Measurements from ENCODE around the gene CRKL.

The CRKL gene

DNA sequence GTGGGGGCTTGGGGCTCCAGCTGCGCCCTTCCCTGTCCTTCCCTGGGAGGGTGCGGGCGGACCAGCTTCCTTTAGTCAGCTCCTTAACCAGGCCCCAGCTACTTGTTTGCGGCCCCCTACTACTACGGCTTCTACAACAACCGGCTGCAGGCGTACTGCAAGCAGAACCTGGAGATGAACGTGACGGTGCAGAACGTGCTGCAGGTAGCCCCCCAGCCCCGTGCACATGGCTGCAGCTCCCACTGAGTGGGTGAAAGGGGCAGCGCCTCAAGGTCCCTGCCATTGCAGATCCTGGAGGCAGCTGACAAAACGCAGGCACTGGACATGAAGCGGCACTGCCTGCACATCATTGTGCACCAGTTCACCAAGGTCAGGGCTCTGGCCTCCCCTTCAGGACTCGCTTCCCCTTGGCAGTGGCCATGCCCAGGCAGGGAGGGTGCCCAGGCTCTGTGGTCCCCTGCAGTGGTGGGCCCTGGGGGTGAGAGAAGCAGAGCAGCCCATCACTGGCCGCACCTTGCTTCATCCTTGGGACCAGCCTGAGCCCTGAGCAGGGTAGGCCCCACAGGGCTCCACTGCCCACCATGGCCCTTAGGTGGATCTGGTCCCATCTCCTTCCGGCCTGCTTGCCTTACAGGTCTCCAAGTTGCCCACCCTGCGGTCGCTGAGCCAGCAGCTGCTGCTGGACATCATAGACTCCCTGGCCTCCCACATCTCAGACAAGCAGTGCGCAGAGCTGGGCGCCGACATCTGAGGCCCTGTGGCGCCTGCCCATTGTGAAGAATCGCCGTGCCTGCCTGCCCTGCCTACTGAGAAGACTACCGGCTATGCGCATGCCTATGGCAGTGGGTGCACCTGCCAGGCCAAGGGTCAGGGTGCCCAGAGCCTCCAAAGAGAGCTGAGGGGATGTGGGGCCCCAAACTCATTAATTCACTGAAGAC lies 79.7 kb downstream of the CRKL start:
- peak overlapping the region; percentile 99 for H3K27ac ChIP-seq
- ChIA-PET CTCF (no interaction called here), POLR2A (ENCODE audit: low non-redundant PET) (interaction anchor here (0.7 kb wide), 1 partner anchor 212 kb away, joined by 3 read pairs; no protein-coding TSS in a partner anchor)
- no peak for DNase-seq (ENCODE audit: low spot score)
- TF ChIP-seq, protein P1, sequence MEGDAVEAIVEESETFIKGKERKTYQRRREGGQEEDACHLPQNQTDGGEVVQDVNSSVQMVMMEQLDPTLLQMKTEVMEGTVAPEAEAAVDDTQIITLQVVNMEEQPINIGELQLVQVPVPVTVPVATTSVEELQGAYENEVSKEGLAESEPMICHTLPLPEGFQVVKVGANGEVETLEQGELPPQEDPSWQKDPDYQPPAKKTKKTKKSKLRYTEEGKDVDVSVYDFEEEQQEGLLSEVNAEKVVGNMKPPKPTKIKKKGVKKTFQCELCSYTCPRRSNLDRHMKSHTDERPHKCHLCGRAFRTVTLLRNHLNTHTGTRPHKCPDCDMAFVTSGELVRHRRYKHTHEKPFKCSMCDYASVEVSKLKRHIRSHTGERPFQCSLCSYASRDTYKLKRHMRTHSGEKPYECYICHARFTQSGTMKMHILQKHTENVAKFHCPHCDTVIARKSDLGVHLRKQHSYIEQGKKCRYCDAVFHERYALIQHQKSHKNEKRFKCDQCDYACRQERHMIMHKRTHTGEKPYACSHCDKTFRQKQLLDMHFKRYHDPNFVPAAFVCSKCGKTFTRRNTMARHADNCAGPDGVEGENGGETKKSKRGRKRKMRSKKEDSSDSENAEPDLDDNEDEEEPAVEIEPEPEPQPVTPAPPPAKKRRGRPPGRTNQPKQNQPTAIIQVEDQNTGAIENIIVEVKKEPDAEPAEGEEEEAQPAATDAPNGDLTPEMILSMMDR (conservative IDR thresholded peaks at IDR 0.05; ENCODE audit: low read depth) = no peak

DNA sequence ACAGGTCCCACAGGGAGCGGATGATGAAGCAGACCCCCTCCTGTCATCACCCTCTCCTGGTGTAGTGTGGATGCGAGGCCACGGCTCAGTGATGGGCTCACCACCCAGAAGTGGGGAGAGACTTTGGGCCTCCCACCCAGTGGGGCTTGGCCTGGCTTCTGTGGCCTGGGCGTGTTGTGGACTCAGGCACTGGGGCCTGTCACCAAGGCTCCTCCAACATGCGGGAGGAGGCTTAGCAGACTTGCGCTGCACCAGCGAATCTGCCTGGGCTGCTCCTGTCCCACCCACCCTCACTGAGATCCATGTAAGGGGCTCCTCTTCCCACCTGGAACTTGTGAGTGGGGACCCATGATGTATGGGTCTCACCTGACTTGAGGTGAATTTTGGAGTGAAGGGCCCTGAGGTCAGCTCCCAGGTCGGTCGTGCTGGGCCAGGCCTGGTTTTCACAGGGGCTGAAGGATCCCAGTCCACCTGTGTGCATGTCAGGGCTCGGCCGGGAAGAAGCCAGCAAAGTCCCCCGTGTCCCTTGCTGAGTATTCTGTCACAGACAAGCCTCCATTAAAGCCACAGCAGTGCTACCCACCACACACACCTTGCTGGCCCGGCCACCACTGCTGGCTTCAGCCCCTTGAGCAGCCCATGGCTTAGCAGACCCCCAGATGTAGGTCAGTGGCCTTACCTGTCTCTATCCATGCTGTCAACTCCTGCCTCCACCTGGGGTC lies 80.5 kb downstream of the CRKL start:
- CTCF ChIA-PET = no interaction called here
- no peak for DNase-seq (ENCODE audit: low spot score)
- TF ChIP-seq, protein P1 (conservative IDR thresholded peaks at IDR 0.05; ENCODE audit: low read depth) = no peak
- peak overlapping the region; percentile 99 for H3K27ac ChIP-seq
- POLR2A ChIA-PET (ENCODE audit: low non-redundant PET) = no interaction called here

- no peak for DNase-seq (ENCODE audit: low spot score)
- TF ChIP-seq, protein P1 (conservative IDR thresholded peaks at IDR 0.05; ENCODE audit: low read depth) = no peak
- ChIA-PET CTCF (no interaction called here), POLR2A (ENCODE audit: low non-redundant PET) (no interaction called here)
- H3K27ac ChIP-seq = peak overlapping the region; percentile 99
Measured at GRCh38 chr22:20998411-20999336, 81.5 kb downstream of the CRKL start.

DNA sequence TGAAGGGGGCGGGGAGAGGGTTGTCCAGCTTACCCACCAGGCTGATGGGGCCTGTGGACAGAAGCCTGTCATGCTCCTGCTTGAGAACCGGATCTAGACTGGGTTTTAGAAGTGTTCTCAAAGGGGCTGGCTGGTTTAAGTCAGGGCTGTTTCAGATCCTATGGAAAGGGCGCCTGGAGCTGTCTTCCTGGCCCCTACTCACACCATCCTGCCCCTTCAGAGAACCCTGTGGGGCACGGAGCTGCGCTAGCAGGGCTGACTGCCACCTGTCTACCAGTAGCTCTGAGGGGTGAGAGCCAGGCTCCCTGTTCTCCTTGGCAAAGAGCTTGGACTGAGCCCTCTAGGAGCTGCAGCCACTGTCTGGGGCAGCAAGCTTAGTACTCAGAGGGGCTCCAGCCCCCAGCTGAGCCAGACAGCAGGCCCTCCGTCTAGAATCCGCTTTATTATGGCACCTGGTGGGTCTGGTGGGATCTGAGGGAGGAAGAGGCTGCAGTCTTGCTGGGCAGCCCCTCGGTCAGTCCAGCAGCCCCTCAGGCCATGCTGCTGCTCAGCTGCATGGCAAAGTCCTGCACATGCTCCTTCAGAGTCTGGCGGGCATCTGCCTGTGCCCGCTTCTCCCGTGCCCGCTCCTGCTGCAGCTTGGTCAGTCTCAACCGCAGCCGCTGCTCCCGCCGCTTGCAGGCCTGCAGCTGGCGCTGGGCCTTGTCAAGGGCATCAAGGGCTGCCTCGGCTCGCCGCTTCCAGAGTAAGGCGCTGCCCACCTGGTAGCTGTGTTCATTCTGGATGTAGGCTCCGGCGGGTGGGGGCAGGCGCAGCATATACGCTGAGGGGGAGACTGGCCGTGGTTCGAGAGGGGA lies 82.4 kb downstream of the CRKL start:
- CTCF ChIA-PET = no interaction called here
- POLR2A ChIA-PET (ENCODE audit: low non-redundant PET) = no interaction called here
- peak overlapping the region; percentile 99 for H3K27ac ChIP-seq
- TF ChIP-seq, protein P1 (conservative IDR thresholded peaks at IDR 0.05; ENCODE audit: low read depth) = no peak
- no peak for DNase-seq (ENCODE audit: low spot score)

DNA sequence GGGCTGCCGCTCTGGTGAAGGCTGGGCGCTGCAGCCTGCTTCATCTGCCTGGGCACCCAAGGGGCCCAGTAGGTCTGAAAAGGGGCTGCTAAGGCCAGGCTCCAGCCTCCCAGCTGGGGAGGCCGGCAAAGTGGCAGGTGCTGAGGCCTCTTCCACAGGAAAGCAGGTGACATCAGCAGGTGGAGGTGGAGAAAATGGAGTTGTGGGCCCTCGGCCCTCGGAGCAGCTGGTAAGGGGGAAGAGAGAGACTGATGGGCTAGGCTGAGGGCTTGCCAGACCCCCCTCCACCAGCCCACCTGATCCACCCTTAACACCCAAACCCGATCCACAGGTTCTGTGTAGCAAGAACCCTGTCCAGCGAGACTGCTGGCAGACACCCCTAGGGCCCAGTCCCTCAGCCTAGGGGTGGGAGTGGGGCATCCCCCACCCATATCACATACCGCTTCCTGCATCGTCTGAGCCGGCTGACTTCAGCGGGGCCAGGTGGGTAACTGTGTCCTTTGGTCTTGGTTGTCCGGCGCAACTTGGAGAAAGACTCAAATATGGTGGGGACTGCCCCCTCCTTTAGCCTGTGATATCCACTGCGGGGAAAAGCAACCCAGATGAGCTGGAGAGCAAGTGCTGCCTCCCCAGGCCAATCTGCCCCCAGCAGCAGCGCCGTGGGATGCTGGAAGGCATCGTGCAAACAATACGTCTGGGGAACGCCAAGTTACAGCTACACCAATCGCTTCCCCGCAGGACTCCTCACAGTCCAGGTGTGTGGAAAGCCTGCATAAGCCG lies 83.2 kb downstream of the CRKL start:
- CTCF ChIA-PET = no interaction called here
- TF ChIP-seq, protein P1 (conservative IDR thresholded peaks at IDR 0.05; ENCODE audit: low read depth) = no peak
- POLR2A ChIA-PET (ENCODE audit: low non-redundant PET) = no interaction called here
- H3K27ac ChIP-seq = peak overlapping the region; percentile 99
- no peak for DNase-seq (ENCODE audit: low spot score)
